Stimulated activated CD4-positive, alpha-beta T cell treated with anti-CD3 and anti-CD28 coated beads, Interleukin-12 subunit alpha, Interleukin-12 subunit beta, amount 100 ng/mL, for 24 hours (primary cell): ENCODE measurements around the gene CHD8.

Experiments
- DNase-seq, 2 experiments: peaks; one replicate each; pipeline ENCODE4 v3.0.0-alpha.2; 2020; ENCODE audit warnings: low read depth in 2 of 2

The CHD8 gene

GRCh38 chr14:21437063-21437901, 18.6 kb downstream of the CHD8 start:
- DNase-seq, result peak; percentile 96 to 99

- DNase-seq, result no peak
Measured at GRCh38 chr14:21436567-21437062, 19.3 kb downstream of the CHD8 start.

- DNase-seq, result no peak
Measured at GRCh38 chr14:21431126-21431525, 24.8 kb downstream of the CHD8 start.

DNA sequence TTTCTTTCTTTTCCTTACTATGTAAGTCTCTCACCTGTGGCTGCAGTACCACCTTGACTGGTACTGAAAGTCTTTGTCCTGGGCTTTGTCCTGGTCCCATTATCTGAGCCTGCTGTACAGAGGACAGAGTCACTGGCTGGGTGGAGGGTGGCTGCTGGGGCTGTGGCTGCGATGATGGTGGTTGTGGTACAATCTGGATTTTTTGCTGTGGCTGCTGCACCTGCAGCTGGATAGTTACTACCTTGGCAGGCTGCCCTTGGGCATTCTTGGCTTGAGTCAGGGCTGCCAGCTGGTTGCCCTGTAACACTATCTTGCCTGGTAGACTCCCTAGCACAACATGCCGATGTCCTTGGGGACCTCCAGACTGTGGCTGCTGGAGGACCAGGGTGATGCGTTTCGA, 27.0 kb downstream of the CHD8 start:
- no peak for DNase-seq

DNA sequence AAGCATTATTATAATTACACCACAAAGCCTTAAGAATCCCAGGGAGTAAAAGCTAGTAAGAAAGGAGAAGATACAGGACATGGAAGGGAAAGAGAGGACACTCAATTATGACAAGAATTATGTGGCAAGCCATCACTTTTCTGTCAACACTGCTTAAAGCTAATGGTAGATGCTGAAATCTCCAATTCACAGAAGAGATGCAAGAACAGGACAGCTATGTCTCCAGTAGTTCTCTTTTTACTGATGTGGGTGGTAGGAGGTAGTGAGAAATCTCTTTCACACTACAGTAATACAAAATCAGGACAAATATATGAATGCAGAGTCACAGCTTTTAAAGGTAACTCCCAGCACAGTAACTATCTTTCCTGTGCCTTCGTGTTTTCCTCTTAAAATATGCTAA, 29.2 kb downstream of the CHD8 start:
- no peak for DNase-seq

DNA sequence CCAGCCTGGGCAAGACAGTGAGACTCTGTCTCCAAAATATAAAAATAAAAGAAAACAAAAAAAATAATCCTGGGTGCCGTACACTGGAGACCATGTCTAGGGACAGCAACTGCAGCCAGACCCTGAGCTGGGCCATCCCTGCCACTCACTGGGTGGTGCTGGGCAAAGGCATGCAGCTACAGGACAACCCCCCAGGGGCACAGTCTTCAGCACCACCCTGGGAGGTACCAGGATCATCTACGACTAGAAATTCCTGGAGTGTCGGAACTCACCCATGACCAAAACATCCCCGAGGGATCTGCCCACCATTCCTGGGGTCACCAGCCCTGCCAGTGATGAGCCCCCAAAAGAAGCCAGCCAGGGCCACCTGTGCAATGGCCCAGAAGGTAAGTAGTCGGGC, 36.4 kb downstream of the CHD8 start:
- DNase-seq, result no peak

DNA sequence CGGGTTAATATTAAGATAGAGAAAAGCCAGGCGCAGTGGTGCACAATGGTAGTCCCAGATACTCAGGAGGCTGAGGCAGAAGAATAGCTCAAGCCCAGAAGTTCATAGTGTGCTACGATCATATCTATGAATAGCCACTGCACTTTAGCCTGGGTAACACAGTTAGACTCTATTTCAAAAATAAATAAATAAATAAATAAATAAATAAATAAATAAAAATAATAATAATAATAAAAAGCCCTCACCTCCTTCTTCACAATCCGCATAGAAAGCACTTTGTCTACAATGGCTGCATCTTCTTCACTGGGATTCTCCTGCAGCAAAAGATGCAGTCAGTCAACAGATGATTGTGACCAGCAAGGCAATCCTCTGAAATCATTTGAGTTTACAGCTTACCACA, 40.6 kb downstream of the CHD8 start:
- no peak for DNase-seq

GRCh38 chr14:21414137-21414631, 41.7 kb downstream of the CHD8 start:
- DNase-seq, result no peak

DNA sequence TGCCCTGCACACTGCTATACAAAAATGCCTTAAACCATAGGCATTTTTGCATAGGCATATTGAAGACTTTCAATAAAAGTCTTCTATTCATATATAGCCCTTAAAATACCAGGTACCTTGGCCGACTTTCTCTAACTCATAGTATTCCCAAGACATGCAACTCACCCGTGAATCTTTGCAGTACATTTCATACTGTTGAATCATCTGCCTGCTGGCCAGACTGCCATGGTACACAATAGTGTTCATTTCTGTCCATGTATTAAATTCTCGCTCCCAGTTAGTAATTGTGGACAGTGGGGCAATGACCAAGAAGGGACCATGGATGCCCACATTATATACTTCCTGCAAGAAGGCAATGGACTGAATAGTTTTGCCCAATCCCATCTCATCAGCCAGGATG, 47.8 kb downstream of the CHD8 start:
- no peak for DNase-seq

DNA sequence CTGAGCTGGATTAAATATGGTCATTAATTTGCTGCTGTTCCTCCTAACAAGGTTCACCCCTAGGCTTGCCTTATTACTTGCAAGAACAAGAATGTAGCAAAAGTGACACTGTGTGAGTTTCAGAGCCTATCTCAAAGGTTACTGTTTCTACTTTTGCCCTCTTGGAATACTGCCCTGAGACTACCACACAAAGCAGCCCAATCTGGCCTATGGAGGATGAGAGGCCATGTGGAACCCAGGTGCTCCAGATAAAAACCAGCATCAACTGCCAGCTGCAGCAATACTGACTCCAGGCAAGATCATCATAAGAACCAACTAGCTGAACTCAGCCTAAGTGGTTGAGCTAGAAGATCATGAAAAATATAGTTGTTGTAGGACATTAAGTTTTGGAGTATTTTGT, 49.7 kb downstream of the CHD8 start:
- no peak for DNase-seq

- DNase-seq, result no peak
Measured at GRCh38 chr14:21405097-21405496, 50.8 kb downstream of the CHD8 start.

GRCh38 chr14:21399311-21399870, 56.5 kb downstream of the CHD8 start:
- no peak for DNase-seq

DNA sequence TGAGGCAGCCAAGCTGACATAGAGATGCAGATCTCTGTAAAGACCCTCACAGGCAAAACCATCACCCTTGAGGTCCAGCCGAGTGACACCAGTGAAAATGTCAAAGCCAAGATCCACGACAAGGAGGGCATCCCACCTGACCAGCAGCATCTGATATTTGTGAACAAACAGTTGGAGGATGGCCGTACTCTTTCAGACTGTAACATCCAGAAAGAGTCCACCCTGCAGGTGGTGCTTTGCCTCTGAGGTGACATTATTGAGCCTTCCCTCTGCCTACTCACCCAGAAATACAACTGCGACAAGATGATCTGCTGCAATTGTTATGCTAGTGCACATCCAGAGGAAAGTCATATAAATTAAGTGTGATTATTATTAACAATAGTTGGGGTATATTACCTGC, 57.0 kb downstream of the CHD8 start:
- no peak for DNase-seq

- DNase-seq, result no peak
Measured at GRCh38 chr14:21395450-21395849, 60.5 kb downstream of the CHD8 start.

DNA sequence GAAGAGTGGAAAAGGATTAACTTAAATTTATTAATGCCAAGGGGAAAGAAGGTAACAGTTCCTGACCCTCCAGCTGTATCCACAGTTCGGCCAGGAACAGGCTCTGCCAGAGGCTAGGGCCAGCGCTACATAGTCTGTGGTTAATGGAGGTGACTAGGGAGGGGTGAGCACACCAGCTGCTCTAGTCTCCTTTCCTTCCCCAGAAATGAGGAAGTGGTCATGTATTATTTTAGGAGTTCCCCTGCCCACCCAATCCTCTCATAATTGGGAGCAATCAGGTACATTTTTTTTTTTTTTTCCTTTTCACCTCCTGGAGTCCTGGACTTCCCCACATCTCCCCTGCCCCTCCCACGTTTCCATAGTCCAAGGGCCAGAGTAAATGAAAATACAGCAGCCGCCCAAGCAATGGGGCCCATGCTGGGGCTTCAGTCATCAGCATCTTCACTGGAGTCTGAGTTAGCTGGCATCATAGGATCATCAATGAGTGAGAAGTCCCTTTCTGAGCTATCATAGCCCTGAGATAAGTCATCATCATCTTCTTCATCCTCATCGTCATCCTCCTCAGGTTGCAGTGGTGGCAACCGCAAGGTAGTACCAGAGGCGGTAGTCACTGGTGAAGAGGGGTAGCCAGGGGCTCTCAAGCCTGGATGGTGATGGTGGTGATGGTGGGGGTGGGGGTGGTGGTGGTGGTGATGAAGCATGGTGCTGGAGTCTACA, 70.6 kb downstream of the CHD8 start:
- DNase-seq, result no peak

GRCh38 chr14:21384494-21384851, 71.5 kb downstream of the CHD8 start:
- DNase-seq, result no peak

DNA sequence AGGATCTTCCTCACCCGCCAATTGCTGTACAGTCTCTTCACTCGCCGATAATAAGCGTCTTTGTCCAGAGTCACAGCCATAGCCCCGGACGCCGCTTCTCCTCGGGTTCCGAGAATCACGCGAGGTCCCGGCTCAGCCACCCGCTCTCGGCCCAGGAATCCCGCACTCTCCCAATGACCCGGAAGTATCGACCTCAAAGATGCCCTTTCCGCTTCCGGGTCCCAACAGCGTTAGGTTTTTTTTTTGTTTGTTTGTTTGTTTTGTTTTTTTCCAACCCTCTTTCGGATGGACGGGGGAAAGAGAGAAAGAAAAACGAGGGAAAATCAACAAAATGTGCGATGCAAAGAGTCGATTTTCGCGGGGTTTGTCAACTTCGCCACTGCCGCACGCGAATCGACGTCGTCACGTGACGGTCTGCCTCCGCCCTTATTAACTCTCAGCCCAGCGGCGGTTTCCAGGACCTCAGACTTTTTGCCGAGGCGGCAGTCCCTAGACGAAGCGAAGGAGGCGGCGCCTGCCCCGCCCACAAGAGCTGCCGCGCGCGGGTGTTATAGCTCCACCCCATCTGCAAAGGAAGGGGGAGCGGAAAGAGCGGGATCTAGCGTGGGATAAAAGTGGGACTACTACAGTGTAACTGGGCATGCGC, 72.0 kb downstream of the CHD8 start, which contains the start of gene SUPT16H:
SUPT16H (minus strand) TSS at position 172 of the 646 bp plus-strand sequence; CDS start at position 80, 92 bp downstream.
- peak; percentile 87 to 94 for DNase-seq

GRCh38 chr14:21382886-21383847, 72.8 kb downstream of the CHD8 start:
- DNase-seq, result peak; percentile 17 to 42

DNA sequence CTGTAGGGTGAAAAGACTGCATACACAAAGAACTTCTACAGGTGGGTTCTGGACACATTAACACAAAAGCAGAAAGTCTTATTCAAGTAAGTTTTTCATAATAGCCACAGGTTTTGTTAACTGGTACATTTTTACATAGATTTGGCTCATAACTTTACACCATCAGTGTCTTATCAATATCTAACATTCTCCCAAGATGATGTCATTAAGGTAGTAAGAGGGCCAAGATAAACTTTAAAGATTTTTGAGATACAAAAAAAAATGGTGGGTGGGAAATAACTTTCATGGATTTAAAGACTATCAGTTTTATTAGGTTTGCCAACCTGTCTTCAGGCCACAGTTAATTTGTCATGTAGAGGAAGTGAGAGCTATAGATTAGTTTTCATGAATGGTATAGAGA, 73.8 kb downstream of the CHD8 start:
- no peak for DNase-seq

DNA sequence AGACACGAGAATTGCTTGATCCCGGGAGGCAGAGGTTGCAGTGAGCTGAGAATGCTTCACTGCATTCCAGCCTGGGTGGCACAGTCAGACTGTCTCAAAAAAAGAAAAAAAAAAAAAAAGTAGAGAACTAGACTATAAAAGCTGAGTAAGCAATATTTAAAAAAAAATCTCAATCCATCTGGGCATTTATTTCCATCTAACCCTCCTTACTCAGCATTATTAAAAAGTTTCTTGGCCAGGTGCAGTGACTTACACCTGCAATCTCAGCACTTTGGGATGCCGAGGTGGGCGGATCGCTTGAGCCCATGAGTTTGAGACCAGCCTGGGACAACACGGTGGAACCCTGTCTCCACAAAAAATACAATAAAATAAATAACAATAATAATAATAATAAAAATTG, 76.6 kb downstream of the CHD8 start:
- DNase-seq, result no peak

DNA sequence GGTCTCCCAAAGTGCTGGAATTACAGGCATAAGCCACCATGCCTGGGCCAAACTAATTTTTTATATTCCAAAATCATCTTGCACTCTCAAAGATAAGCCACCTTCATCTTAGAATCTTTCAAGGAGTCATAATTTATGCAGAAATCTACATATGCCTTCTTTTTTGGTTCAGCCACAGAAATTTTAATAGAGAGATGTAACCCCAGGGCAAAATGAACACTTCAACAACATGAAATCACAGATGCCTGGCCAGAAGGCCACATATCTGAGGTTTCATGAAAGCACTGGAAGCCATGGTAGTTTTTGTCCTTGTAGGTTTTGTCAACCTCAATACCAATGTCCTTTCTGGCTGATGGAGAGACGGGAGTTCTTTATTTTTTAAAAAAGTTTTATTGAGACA, 81.9 kb downstream of the CHD8 start:
- DNase-seq, result no peak
